Activated naive CD4-positive, alpha-beta T cell treated with anti-CD3 and anti-CD28 coated beads, Interleukin-2, amount 50 U/mL, for 24 hours (primary cell): ENCODE data around the gene SCN1B.
"Not testable (repeated sequence)": the region's sequence is repeated elsewhere in the genome, so short reads cannot be mapped to it uniquely, and the experiment has no call there.

Experiments
- H3K27ac Mint-ChIP-seq: one replicate; pipeline ENCODE4 v1.8.0; 2021; ENCODE audit warnings: mild to moderate bottlenecking, mixed read lengths
- H3K27me3 Mint-ChIP-seq: one replicate; pipeline ENCODE4 v1.8.0; 2021; ENCODE audit warnings: mixed read lengths
- H3K36me3 Mint-ChIP-seq: one replicate; pipeline ENCODE4 v1.8.0; 2021; ENCODE audit warnings: mixed read lengths
- H3K4me1 Mint-ChIP-seq: one replicate; pipeline ENCODE4 v1.8.0; 2021; ENCODE audit warnings: mixed read lengths
- H3K4me3 Mint-ChIP-seq: one replicate; pipeline ENCODE4 v1.8.0; 2021; ENCODE audit warnings: mild to moderate bottlenecking, mixed read lengths
- H3K9me3 Mint-ChIP-seq: one replicate; pipeline ENCODE4 v1.8.0; 2021; ENCODE audit warnings: mixed read lengths

Gene SCN1B

GRCh38 chr19:35009424-35010415 is 20.6 kb upstream of the SCN1B start:
- Mint-ChIP-seq H3K9me3 (no peaks in the 10 kb centered on the region), H3K4me1 (peaks cover 67% of the 10 kb centered on the region), H3K27me3 (no peaks in the 10 kb centered on the region), H3K27ac (peak overlapping the region; percentile 87), H3K36me3 (peaks cover 11% of the 10 kb centered on the region), H3K4me3 (no peak overlapping the region)

GRCh38 chr19:35011091-35011689 is 19.1 kb upstream of the SCN1B start:
- Mint-ChIP-seq H3K9me3 (no peaks in the 10 kb centered on the region), H3K27ac (peak overlapping the region; percentile 55), H3K36me3 (peaks cover 13% of the 10 kb centered on the region), H3K4me3 (no peak overlapping the region), H3K4me1 (peaks cover 65% of the 10 kb centered on the region), H3K27me3 (no peaks in the 10 kb centered on the region)

- H3K4me1 Mint-ChIP-seq, result peaks cover 57% of the 10 kb centered on the region
- peak overlapping the region; percentile 85 for H3K4me3 Mint-ChIP-seq
- peaks cover 13% of the 10 kb centered on the region for H3K36me3 Mint-ChIP-seq
- H3K27me3 Mint-ChIP-seq, result no peaks in the 10 kb centered on the region
- H3K9me3 Mint-ChIP-seq, result no peaks in the 10 kb centered on the region
- H3K27ac Mint-ChIP-seq, result peak overlapping the region; percentile 84
These were observed 18.3 kb upstream of the SCN1B start for GRCh38 chr19:35011737-35012682.

- Mint-ChIP-seq H3K9me3 (no peaks in the 10 kb centered on the region), H3K4me3 (peak overlapping the region; percentile 85), H3K4me1 (peaks cover 63% of the 10 kb centered on the region), H3K36me3 (peaks cover 16% of the 10 kb centered on the region), H3K27me3 (no peaks in the 10 kb centered on the region), H3K27ac (peak overlapping the region; percentile 82)
These were observed 17.0 kb upstream of the SCN1B start for GRCh38 chr19:35013041-35013819.

GRCh38 chr19:35013820-35014754 is 16.2 kb upstream of the SCN1B start:
- Mint-ChIP-seq H3K27me3 (no peaks in the 10 kb centered on the region), H3K9me3 (no peaks in the 10 kb centered on the region), H3K27ac (peak overlapping the region; percentile 82), H3K36me3 (peaks cover 17% of the 10 kb centered on the region), H3K4me3 (peak overlapping the region; percentile 85), H3K4me1 (peaks cover 63% of the 10 kb centered on the region)

- Mint-ChIP-seq H3K4me1 (peaks cover 65% of the 10 kb centered on the region), H3K27ac (peak overlapping the region; percentile 82), H3K4me3 (peak overlapping the region; percentile 85), H3K36me3 (peaks cover 20% of the 10 kb centered on the region)
- H3K9me3 Mint-ChIP-seq, H3K27me3 Mint-ChIP-seq: not testable (repeated sequence)
These were observed 15.5 kb upstream of the SCN1B start for GRCh38 chr19:35014774-35015173.

GRCh38 chr19:35015270-35015953 is 14.9 kb upstream of the SCN1B start:
- H3K36me3 Mint-ChIP-seq, result peaks cover 20% of the 10 kb centered on the region
- peaks cover 63% of the 10 kb centered on the region for H3K4me1 Mint-ChIP-seq
- no peak overlapping the region for H3K4me3 Mint-ChIP-seq
- no peaks in the 10 kb centered on the region for H3K27me3 Mint-ChIP-seq
- H3K27ac Mint-ChIP-seq, result peak overlapping the region; percentile 81
- no peaks in the 10 kb centered on the region for H3K9me3 Mint-ChIP-seq

- H3K9me3 Mint-ChIP-seq, result no peaks in the 10 kb centered on the region
- no peaks in the 10 kb centered on the region for H3K27me3 Mint-ChIP-seq
- peaks cover 23% of the 10 kb centered on the region for H3K36me3 Mint-ChIP-seq
- H3K4me1 Mint-ChIP-seq, result peaks cover 58% of the 10 kb centered on the region
- no peak overlapping the region for H3K4me3 Mint-ChIP-seq
- peak overlapping the region; percentile 81 for H3K27ac Mint-ChIP-seq
These were observed 14.3 kb upstream of the SCN1B start for GRCh38 chr19:35015954-35016351.

GRCh38 chr19:35017507-35017906 is 12.8 kb upstream of the SCN1B start:
- H3K4me1 Mint-ChIP-seq, result peaks cover 44% of the 10 kb centered on the region
- H3K36me3 Mint-ChIP-seq, result peaks cover 25% of the 10 kb centered on the region
- H3K27ac Mint-ChIP-seq, result peak overlapping the region; percentile 79
- no peaks in the 10 kb centered on the region for H3K9me3 Mint-ChIP-seq
- no peaks in the 10 kb centered on the region for H3K27me3 Mint-ChIP-seq
- no peak overlapping the region for H3K4me3 Mint-ChIP-seq

- Mint-ChIP-seq H3K9me3 (no peaks in the 10 kb centered on the region), H3K4me1 (peaks cover 35% of the 10 kb centered on the region), H3K27me3 (no peaks in the 10 kb centered on the region), H3K27ac (peak overlapping the region; percentile 23), H3K4me3 (no peak overlapping the region), H3K36me3 (peaks cover 21% of the 10 kb centered on the region)
These were observed 11.9 kb upstream of the SCN1B start for GRCh38 chr19:35018379-35018778.

GRCh38 chr19:35019144-35019543 is 11.1 kb upstream of the SCN1B start:
- H3K27me3 Mint-ChIP-seq, result no peaks in the 10 kb centered on the region
- peaks cover 27% of the 10 kb centered on the region for H3K4me1 Mint-ChIP-seq
- H3K36me3 Mint-ChIP-seq, result peaks cover 22% of the 10 kb centered on the region
- no peaks in the 10 kb centered on the region for H3K9me3 Mint-ChIP-seq
- no peak overlapping the region for H3K4me3 Mint-ChIP-seq
- no peak overlapping the region for H3K27ac Mint-ChIP-seq

- H3K27me3 Mint-ChIP-seq, result no peaks in the 10 kb centered on the region
- H3K4me1 Mint-ChIP-seq, result peaks cover 11% of the 10 kb centered on the region
- H3K36me3 Mint-ChIP-seq, result peaks cover 18% of the 10 kb centered on the region
- H3K9me3 Mint-ChIP-seq, result no peaks in the 10 kb centered on the region
- H3K4me3 Mint-ChIP-seq, result no peak overlapping the region
- H3K27ac Mint-ChIP-seq, result peak overlapping the region; percentile 68
These were observed 9.3 kb upstream of the SCN1B start for GRCh38 chr19:35021016-35021415.

- no peak overlapping the region for H3K27ac Mint-ChIP-seq
- peaks cover 18% of the 10 kb centered on the region for H3K36me3 Mint-ChIP-seq
- no peaks in the 10 kb centered on the region for H3K27me3 Mint-ChIP-seq
- no peaks in the 10 kb centered on the region for H3K9me3 Mint-ChIP-seq
- H3K4me1 Mint-ChIP-seq, result peaks cover 11% of the 10 kb centered on the region
- no peak overlapping the region for H3K4me3 Mint-ChIP-seq
These were observed 8.7 kb upstream of the SCN1B start for GRCh38 chr19:35021596-35021995.
